ENCODE data around the gene SLC37A1. TPM values are rescaled to one million over a fixed set of nuclear protein-coding genes. Genes with fewer than 3 reads are reported as not detected.

Gene SLC37A1
- total and polyA plus RNA-seq, 2 of the 13 experiments (the other 11 are each of a cell fraction or from before 2014, with no cell fraction given) = 0.22 to 0.40 TPM

GRCh38 chr21:42599962-42600361, 86.3 kb downstream of the SLC37A1 start:
- CTCF ChIA-PET (ENCODE audit: low intra/inter-chr PET ratio, low total read pairs) = no interaction called here
- BruUV-seq (replicated peaks) = no TSS peak
- ATAC-seq = no peak

GRCh38 chr21:42601656-42602055, 88.0 kb downstream of the SLC37A1 start:
- 53% methylated on average over 4 of the region's 4 CpGs for WGBS (ENCODE audit: low lambda C conversion rate)
- H3K4me1 ChIP-seq (ENCODE audit: insufficient read depth, low read length) = no peaks in the 10 kb centered on the region
- intact Hi-C loops (cut with micrococcal nuclease; ENCODE audit: unreplicated experiment) (no loop called here), in situ Hi-C loops (cut with HindIII; ENCODE audit: extremely low pct_ligation_motif_present, low pct_unique_long_range_greater_than_20kb) (no loop called here)
- ATAC-seq (no peak), DNase-seq (ENCODE audit: low spot score) (no peak), FAIRE-seq (no peak)
- TF ChIP-seq NR2F6 (IDR thresholded peaks at IDR 0.05) (no peak), NR2F6 (CRISPR knock-in tag; IDR thresholded peaks at IDR 0.05) (no peak), RFX3 (CRISPR knock-in tag; IDR thresholded peaks at IDR 0.05) (no peak), ZNF558 (CRISPR knock-in tag; IDR thresholded peaks at IDR 0.05; ENCODE audit: borderline replicate concordance) (no peak), PRDM15 (CRISPR knock-in tag; IDR thresholded peaks at IDR 0.05) (no peak), SMC3 (IDR thresholded peaks at IDR 0.05; ENCODE audit: low read length) (no peak), ZNF20 (CRISPR knock-in tag; IDR thresholded peaks at IDR 0.05) (no peak), NCOA1 (CRISPR knock-in tag; IDR thresholded peaks at IDR 0.05) (no peak), NCOA2 (CRISPR knock-in tag; IDR thresholded peaks at IDR 0.05) (no peak), RFXANK (CRISPR knock-in tag; IDR thresholded peaks at IDR 0.05) (no peak)
- TF ChIP-seq, protein P1, sequence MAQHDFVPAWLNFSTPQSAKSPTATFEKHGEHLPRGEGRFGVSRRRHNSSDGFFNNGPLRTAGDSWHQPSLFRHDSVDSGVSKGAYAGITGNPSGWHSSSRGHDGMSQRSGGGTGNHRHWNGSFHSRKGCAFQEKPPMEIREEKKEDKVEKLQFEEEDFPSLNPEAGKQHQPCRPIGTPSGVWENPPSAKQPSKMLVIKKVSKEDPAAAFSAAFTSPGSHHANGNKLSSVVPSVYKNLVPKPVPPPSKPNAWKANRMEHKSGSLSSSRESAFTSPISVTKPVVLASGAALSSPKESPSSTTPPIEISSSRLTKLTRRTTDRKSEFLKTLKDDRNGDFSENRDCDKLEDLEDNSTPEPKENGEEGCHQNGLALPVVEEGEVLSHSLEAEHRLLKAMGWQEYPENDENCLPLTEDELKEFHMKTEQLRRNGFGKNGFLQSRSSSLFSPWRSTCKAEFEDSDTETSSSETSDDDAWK (CRISPR knock-in tag; IDR thresholded peaks at IDR 0.05) = no peak
- H4K20me1 ChIP-seq (ENCODE audit: insufficient read depth, low read length) = no peaks in the 10 kb centered on the region
- H3K36me3 ChIP-seq (replicated peaks in 1 of 2; ENCODE audit: control insufficient read depth in 1 of 2, insufficient read depth in 2 of 2, low read length in 2 of 2) = no peaks in the 10 kb centered on the region
- ChIA-PET POLR2A (no interaction called here), CTCF (ENCODE audit: low intra/inter-chr PET ratio, low total read pairs) (no interaction called here)
- no peak overlapping the region for H3K4me2 ChIP-seq (ENCODE audit: low read depth, low read length)
- no peaks in the 10 kb centered on the region; the same call in 1 of the 2 replicates for H3K9me3 ChIP-seq (ENCODE audit: low read length)
- no TSS peak for BruUV-seq (replicated peaks)
- peaks cover 0 to 31% of the 10 kb centered on the region in 2 experiments; a peak in 3 of 5 replicates for H3K27me3 ChIP-seq (ENCODE audit: control insufficient read depth in 1 of 2, insufficient read depth in 2 of 2, low read length in 2 of 2)
- H3K4me3 ChIP-seq (replicated peaks in 1 of 3; ENCODE audit: insufficient read depth in 1 of 3, low read depth in 2 of 3, low read length in 3 of 3) = no peak overlapping the region
- H3K9ac ChIP-seq (ENCODE audit: insufficient read depth, low read depth, low read length) = no peak overlapping the region
- H3K27ac ChIP-seq (ENCODE audit: extremely low read length, insufficient read depth, low read length) = no peak overlapping the region
- H3K79me2 ChIP-seq (ENCODE audit: insufficient read depth, low read length) = no peaks in the 10 kb centered on the region
- no peak overlapping the region for H2AFZ ChIP-seq (ENCODE audit: low read length)

More at GRCh38 chr21:42599962-42600361, 86.3 kb downstream of the SLC37A1 start:
- H3K36me3 ChIP-seq (replicated peaks in 1 of 2; ENCODE audit: control insufficient read depth in 1 of 2, insufficient read depth in 2 of 2, low read length in 2 of 2) = no peaks in the 10 kb centered on the region
- no peaks in the 10 kb centered on the region for H4K20me1 ChIP-seq (ENCODE audit: insufficient read depth, low read length)
- no peaks in the 10 kb centered on the region for H3K79me2 ChIP-seq (ENCODE audit: insufficient read depth, low read length)
- no peak overlapping the region for H3K4me2 ChIP-seq (ENCODE audit: low read depth, low read length)
- H3K27ac ChIP-seq (ENCODE audit: extremely low read length, insufficient read depth, low read length) = no peak overlapping the region
- H3K27me3 ChIP-seq (ENCODE audit: control insufficient read depth in 1 of 2, insufficient read depth in 2 of 2, low read length in 2 of 2) = peaks cover 0 to 33% of the 10 kb centered on the region in 2 experiments; a peak in 3 of 5 replicates
- no peaks in the 10 kb centered on the region; the same call in 1 of the 2 replicates for H3K9me3 ChIP-seq (ENCODE audit: low read length)
- in situ Hi-C loops (cut with HindIII; ENCODE audit: extremely low pct_ligation_motif_present, low pct_unique_long_range_greater_than_20kb) = no loop called here
- TF ChIP-seq, protein P2, sequence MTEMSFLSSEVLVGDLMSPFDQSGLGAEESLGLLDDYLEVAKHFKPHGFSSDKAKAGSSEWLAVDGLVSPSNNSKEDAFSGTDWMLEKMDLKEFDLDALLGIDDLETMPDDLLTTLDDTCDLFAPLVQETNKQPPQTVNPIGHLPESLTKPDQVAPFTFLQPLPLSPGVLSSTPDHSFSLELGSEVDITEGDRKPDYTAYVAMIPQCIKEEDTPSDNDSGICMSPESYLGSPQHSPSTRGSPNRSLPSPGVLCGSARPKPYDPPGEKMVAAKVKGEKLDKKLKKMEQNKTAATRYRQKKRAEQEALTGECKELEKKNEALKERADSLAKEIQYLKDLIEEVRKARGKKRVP (CRISPR knock-in tag; IDR thresholded peaks at IDR 0.05) = no peak
- no peak for TF ChIP-seq ZNF446 (CRISPR knock-in tag; IDR thresholded peaks at IDR 0.05)
- no peak for TF ChIP-seq NFKB2 (CRISPR knock-in tag; IDR thresholded peaks at IDR 0.05; ENCODE audit: borderline replicate concordance)
- no peak for TF ChIP-seq HHEX (CRISPR knock-in tag; IDR thresholded peaks at IDR 0.05)
- no peak for TF ChIP-seq SOX13 (IDR thresholded peaks at IDR 0.05)
- TF ChIP-seq SOX13 (CRISPR knock-in tag; conservative IDR thresholded peaks at IDR 0.05 in 1 of 2, IDR thresholded peaks at IDR 0.05 in 1 of 2) = no peak
- no peaks in the 10 kb centered on the region for H3K4me1 ChIP-seq (ENCODE audit: insufficient read depth, low read length)
- no peak overlapping the region for H2AFZ ChIP-seq (ENCODE audit: low read length)
- no peak overlapping the region for H3K9ac ChIP-seq (ENCODE audit: insufficient read depth, low read depth, low read length)
- intact Hi-C loops (cut with micrococcal nuclease; ENCODE audit: unreplicated experiment) = no loop called here
- DNase-seq (ENCODE audit: low spot score) = no peak
- POLR2A ChIA-PET = no interaction called here
- H3K4me3 ChIP-seq (replicated peaks in 1 of 3; ENCODE audit: insufficient read depth in 1 of 3, low read depth in 2 of 3, low read length in 3 of 3) = no peak overlapping the region
- no peak for FAIRE-seq
- 27% methylated on average over 4 of the region's 8 CpGs for WGBS (ENCODE audit: low lambda C conversion rate)

All from HepG2 (cell line).